ENCODE data around the gene LHX6. TPM values are rescaled to one million over a fixed set of nuclear protein-coding genes. Genes with fewer than 3 reads are reported as not detected.

The LHX6 gene
- polyA plus RNA-seq, 1 donor from 2014 or later = 0.14 TPM

DNA sequence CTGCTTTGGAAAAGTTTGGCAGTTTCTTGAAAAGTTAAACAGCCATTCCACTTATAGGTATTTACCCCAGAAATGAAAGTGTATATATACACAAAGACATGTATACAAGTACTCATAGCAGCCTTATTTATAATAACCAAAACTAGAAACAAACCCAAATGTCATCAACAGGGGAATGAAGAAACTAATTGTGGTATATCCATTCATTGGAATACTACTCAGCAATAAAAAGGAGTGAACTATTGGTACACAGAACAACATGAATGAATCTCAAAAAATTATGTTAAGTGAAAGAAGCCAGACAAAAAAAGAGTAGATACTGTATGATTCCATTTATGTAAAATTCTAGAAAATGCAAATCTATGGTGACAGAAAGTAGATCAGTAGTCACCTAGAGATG, 66.3 kb downstream of the LHX6 start:
- H3F3A ChIP-seq (ENCODE audit: insufficient read depth, low read length, poor library complexity, severe bottlenecking) = no peaks in the 10 kb centered on the region
- H3K9ac ChIP-seq (ENCODE audit: low read length) = no peak overlapping the region
- TF ChIP-seq TAF1 (IDR thresholded peaks at IDR 0.05; ENCODE audit: low read depth) = no peak
- no peak for TF ChIP-seq EZH2 (IDR thresholded peaks at IDR 0.05; ENCODE audit: borderline replicate concordance, insufficient read depth, low read length, poor library complexity, severe bottlenecking)
- no peak for TF ChIP-seq SMC3 (conservative IDR thresholded peaks at IDR 0.05; ENCODE audit: poor library complexity)
- TF ChIP-seq RAD21 (conservative IDR thresholded peaks at IDR 0.05) = no peak
- no peak for TF ChIP-seq CTCF (IDR thresholded peaks at IDR 0.05; ENCODE audit: poor library complexity, severe bottlenecking)
- TF ChIP-seq POLR2AphosphoS5 (IDR thresholded peaks at IDR 0.05) = no peak
- TF ChIP-seq REST (IDR thresholded peaks at IDR 0.05; ENCODE audit: borderline replicate concordance) = no peak
- TF ChIP-seq MXI1 (conservative IDR thresholded peaks at IDR 0.05; ENCODE audit: poor library complexity, severe bottlenecking) = no peak
- no peak for TF ChIP-seq EP300 (conservative IDR thresholded peaks at IDR 0.05; ENCODE audit: poor library complexity, severe bottlenecking)
- no peaks in the 10 kb centered on the region for H3K27me3 ChIP-seq (ENCODE audit: insufficient read depth, low read depth, low read length)
- H3K9me3 ChIP-seq (ENCODE audit: low read length) = no peaks in the 10 kb centered on the region
- no peak overlapping the region for H3K4me2 ChIP-seq (ENCODE audit: low read length)
- H3K9me2 ChIP-seq (ENCODE audit: insufficient read depth, low read length) = no peaks in the 10 kb centered on the region
- no peaks in the 10 kb centered on the region for H3K36me3 ChIP-seq (ENCODE audit: insufficient read depth, low read length)
- no peak overlapping the region for H3K27ac ChIP-seq (ENCODE audit: low read length)
- H2AFZ ChIP-seq (ENCODE audit: low read depth, low read length) = no peak overlapping the region
- H3K79me2 ChIP-seq (replicated peaks; ENCODE audit: insufficient read depth, low read length) = peaks cover 14% of the 10 kb centered on the region
- H4K20me1 ChIP-seq (ENCODE audit: insufficient read depth) = no peaks in the 10 kb centered on the region
- no peak overlapping the region for H3K4me3 ChIP-seq (ENCODE audit: low read length)

GRCh38 chr9:122159925-122160246, 68.9 kb downstream of the LHX6 start:
- Histone ChIP-seq H2AFZ (ENCODE audit: low read depth, low read length) (no peak overlapping the region), H3K27me3 (ENCODE audit: insufficient read depth, low read depth, low read length) (no peaks in the 10 kb centered on the region), H3K9me2 (ENCODE audit: insufficient read depth, low read length) (no peaks in the 10 kb centered on the region), H3K79me2 (replicated peaks; ENCODE audit: insufficient read depth, low read length) (peaks cover 35% of the 10 kb centered on the region), H3K9me3 (ENCODE audit: low read length) (no peaks in the 10 kb centered on the region), H4K20me1 (ENCODE audit: insufficient read depth) (no peaks in the 10 kb centered on the region), H3K9ac (ENCODE audit: low read length) (no peak overlapping the region), H3K4me3 (ENCODE audit: low read length) (peak overlapping the region; percentile 79), H3K36me3 (ENCODE audit: insufficient read depth, low read length) (no peaks in the 10 kb centered on the region), H3K4me2 (ENCODE audit: low read length) (peak overlapping the region; percentile 47), H3F3A (ENCODE audit: insufficient read depth, low read length, poor library complexity, severe bottlenecking) (no peaks in the 10 kb centered on the region), H3K27ac (ENCODE audit: low read length) (no peak overlapping the region)
- TF ChIP-seq TAF1 (IDR thresholded peaks at IDR 0.05; ENCODE audit: low read depth) (no peak), EZH2 (IDR thresholded peaks at IDR 0.05; ENCODE audit: borderline replicate concordance, insufficient read depth, low read length, poor library complexity, severe bottlenecking) (no peak), MXI1 (conservative IDR thresholded peaks at IDR 0.05; ENCODE audit: poor library complexity, severe bottlenecking) (peak; percentile 10)
